Osteocyte (in vitro differentiated cells): ENCODE data around the gene PTPRG. TPM values are rescaled to one million over a fixed set of nuclear protein-coding genes. Genes with fewer than 3 reads are reported as not detected.

ENCODE experiments used
- DNase-seq: peaks from one replicate; pipeline ENCODE4 v3.0.0; 2021; ENCODE audit warnings: mixed read lengths; ENCODE audit not compliant: unreplicated experiment; ENCODE audit errors: extremely low spot score
- H3K27ac Mint-ChIP-seq: one replicate; pipeline ENCODE4 v1.8.0; 2021; ENCODE audit warnings: mild to moderate bottlenecking, mixed read lengths; ENCODE audit not compliant: unreplicated experiment
- H3K27me3 Mint-ChIP-seq: one replicate; pipeline ENCODE4 v1.8.0; 2021; ENCODE audit warnings: mixed read lengths; ENCODE audit not compliant: unreplicated experiment
- H3K36me3 Mint-ChIP-seq: one replicate; pipeline ENCODE4 v1.8.0; 2021; ENCODE audit warnings: mixed read lengths; ENCODE audit not compliant: unreplicated experiment
- H3K4me1 Mint-ChIP-seq: one replicate; pipeline ENCODE4 v1.8.0; 2021; ENCODE audit warnings: mixed read lengths; ENCODE audit not compliant: unreplicated experiment
- H3K4me3 Mint-ChIP-seq: one replicate; pipeline ENCODE4 v1.8.0; 2021; ENCODE audit warnings: mild to moderate bottlenecking, moderate library complexity, mixed read lengths; ENCODE audit not compliant: unreplicated experiment
- H3K9me3 Mint-ChIP-seq: one replicate; pipeline ENCODE4 v1.8.0; 2021; ENCODE audit warnings: mixed read lengths; ENCODE audit not compliant: unreplicated experiment
- CTCF ChIP-seq: fragments of 200-600 bp; sonication (generic); IDR thresholded peaks from 2 replicates; pipeline ENCODE4 v1.5.0; 2021; ENCODE audit warnings: antibody characterized with exemption, mild to moderate bottlenecking, moderate library complexity
- total RNA-seq: library from RNA; stranded (reverse); gene quantifications from 2 replicates; pipeline ENCODE4 v1.2.1, GENCODE V29; 2021

The PTPRG gene
- total RNA-seq, 1 donor from 2014 or later = 48.1 TPM

- H3K4me3 Mint-ChIP-seq = no peak overlapping the region
- no peaks in the 10 kb centered on the region for H3K9me3 Mint-ChIP-seq
- no peak for DNase-seq
- H3K27me3 Mint-ChIP-seq = peaks cover 26% of the 10 kb centered on the region
- H3K36me3 Mint-ChIP-seq = peaks cover 12% of the 10 kb centered on the region
- TF ChIP-seq CTCF = no peak
- H3K4me1 Mint-ChIP-seq = peaks cover 7% of the 10 kb centered on the region
- no peak overlapping the region for H3K27ac Mint-ChIP-seq
Measured at GRCh38 chr3:61615643-61616042, 54.3 kb downstream of the PTPRG start.

GRCh38 chr3:61616586-61616985, 55.2 kb downstream of the PTPRG start:
- H3K4me3 Mint-ChIP-seq = no peak overlapping the region
- TF ChIP-seq CTCF = no peak
- DNase-seq = no peak
- H3K36me3 Mint-ChIP-seq = peaks cover 11% of the 10 kb centered on the region
- peaks cover 7% of the 10 kb centered on the region for H3K4me1 Mint-ChIP-seq
- no peaks in the 10 kb centered on the region for H3K9me3 Mint-ChIP-seq
- H3K27ac Mint-ChIP-seq = no peak overlapping the region
- H3K27me3 Mint-ChIP-seq = peaks cover 32% of the 10 kb centered on the region

GRCh38 chr3:61617041-61617440, 55.7 kb downstream of the PTPRG start:
- peaks cover 5% of the 10 kb centered on the region for H3K4me1 Mint-ChIP-seq
- H3K4me3 Mint-ChIP-seq = no peak overlapping the region
- H3K27me3 Mint-ChIP-seq = peaks cover 35% of the 10 kb centered on the region
- H3K9me3 Mint-ChIP-seq = no peaks in the 10 kb centered on the region
- no peak for TF ChIP-seq CTCF
- H3K36me3 Mint-ChIP-seq = peaks cover 12% of the 10 kb centered on the region
- no peak overlapping the region for H3K27ac Mint-ChIP-seq
- DNase-seq = no peak

- TF ChIP-seq CTCF = no peak
- peaks cover 36% of the 10 kb centered on the region for H3K27me3 Mint-ChIP-seq
- no peaks in the 10 kb centered on the region for H3K9me3 Mint-ChIP-seq
- H3K27ac Mint-ChIP-seq = no peak overlapping the region
- no peak for DNase-seq
- H3K36me3 Mint-ChIP-seq = peaks cover 12% of the 10 kb centered on the region
- no peak overlapping the region for H3K4me3 Mint-ChIP-seq
- no peaks in the 10 kb centered on the region for H3K4me1 Mint-ChIP-seq
Measured at GRCh38 chr3:61617651-61618050, 56.3 kb downstream of the PTPRG start.

- no peak overlapping the region for H3K27ac Mint-ChIP-seq
- no peak for TF ChIP-seq CTCF
- H3K4me3 Mint-ChIP-seq = no peak overlapping the region
- no peak for DNase-seq
- peaks cover 12% of the 10 kb centered on the region for H3K36me3 Mint-ChIP-seq
- no peaks in the 10 kb centered on the region for H3K9me3 Mint-ChIP-seq
- H3K27me3 Mint-ChIP-seq = peaks cover 40% of the 10 kb centered on the region
- H3K4me1 Mint-ChIP-seq = no peaks in the 10 kb centered on the region
Measured at GRCh38 chr3:61618231-61618630, 56.9 kb downstream of the PTPRG start.
